GM13976 (cell line): ENCODE measurements around the gene NTF4.
"Not testable (repeated sequence)": the region's sequence is repeated elsewhere in the genome, so short reads cannot be mapped to it uniquely, and the experiment has no call there.

Source experiments
- DNase-seq: peaks from one replicate; pipeline ENCODE4 v3.0.0; 2012; ENCODE audit warnings: low spot score
- CTCF ChIP-seq: IDR thresholded peaks from 2 replicates; pipeline ENCODE4 v1.5.1; 2012; ENCODE audit warnings: borderline replicate concordance, mild to moderate bottlenecking; ENCODE audit not compliant: insufficient read depth; ENCODE audit errors: extremely low read depth, missing control alignments, control extremely low read depth
- in situ Hi-C: fragments of 300-500 bp; cut with MboI; formaldehyde crosslinking; loops from one replicate; pipeline ENCODE4 v1.12.0; 2022; ENCODE audit warnings: low sequenced_read_pairs, mixed read lengths, inconsistent platforms; ENCODE audit not compliant: unreplicated experiment

NTF4 gene

GRCh38 chr19:49020931-49021895 is 43.4 kb downstream of the NTF4 start:
- peak; percentile 32 for DNase-seq
- in situ Hi-C loops = no loop called here
- TF ChIP-seq CTCF = no peak

GRCh38 chr19:49020342-49020741 is 44.3 kb downstream of the NTF4 start:
- in situ Hi-C loops = no loop called here
- TF ChIP-seq CTCF = no peak
- peak; percentile 22 for DNase-seq

- DNase-seq = peak; percentile 84
- in situ Hi-C loops = no loop called here
Observed at GRCh38 chr19:49019242-49019932, 45.2 kb downstream of the NTF4 start.

GRCh38 chr19:49018388-49019241 is 46.0 kb downstream of the NTF4 start:
- DNase-seq = peak; percentile 46
- in situ Hi-C loops = not testable (repeated sequence)

More at GRCh38 chr19:49019242-49019932, 45.2 kb downstream of the NTF4 start:
- TF ChIP-seq CTCF = no peak

GRCh38 chr19:49017666-49018351 is 46.8 kb downstream of the NTF4 start:
- peak; percentile 86 for DNase-seq
- TF ChIP-seq CTCF = peak; percentile 37

GRCh38 chr19:49017041-49017665 is 47.5 kb downstream of the NTF4 start, which contains the start of gene LHB:
LHB (minus strand) TSS chr19:49017091; CDS start chr19:49017081, 10 bp downstream.
- in situ Hi-C loops = no loop called here
- peak; percentile 26 for DNase-seq
- TF ChIP-seq CTCF = no peak

More at GRCh38 chr19:49017666-49018351, 46.8 kb downstream of the NTF4 start:
- in situ Hi-C loops = no loop called here
